Breast epithelium (tissue), 3 donors: ENCODE measurements around the gene RGL1.

Source experiments
- CTCF ChIP-seq, 3 donors: fragments of 450-650 bp; IDR thresholded peaks; one replicate each; pipeline ENCODE4 v1.5.1; 2016 to 2017; ENCODE audit warnings: antibody characterized with exemption in 3 of 3, mild to moderate bottlenecking in 3 of 3, moderate library complexity in 3 of 3
- POLR2A ChIP-seq: fragments of 450-650 bp; IDR thresholded peaks from one replicate; pipeline ENCODE4 v1.6.1; 2016; ENCODE audit warnings: antibody characterized with exemption, mild to moderate bottlenecking, moderate library complexity
- POLR2AphosphoS5 ChIP-seq, 3 donors: sonication (generic); formaldehyde crosslinking; IDR thresholded peaks; one replicate each; pipeline ENCODE4 v1.6.1; 2017; ENCODE audit warnings: antibody characterized with exemption in 3 of 3

- TF ChIP-seq CTCF (IDR thresholded peaks at IDR 0.05) = no peak
- TF ChIP-seq POLR2A = no peak
- no peak for TF ChIP-seq POLR2AphosphoS5 (IDR thresholded peaks at IDR 0.05)
These were observed 113.7 kb downstream of the RGL1 start for GRCh38 chr1:183918589-183918988.
